GM18520 (cell line): ENCODE data around the gene CYP2C18.
"Not testable (repeated sequence)": the region's sequence is repeated elsewhere in the genome, so short reads cannot be mapped to it uniquely, and the experiment has no call there.

Experiments
- ATAC-seq: cut with Tn5 transposase; IDR thresholded peaks from one replicate; pipeline ENCODE4 v1.9.1; 2021; ENCODE audit not compliant: unreplicated experiment

CYP2C18 gene

DNA sequence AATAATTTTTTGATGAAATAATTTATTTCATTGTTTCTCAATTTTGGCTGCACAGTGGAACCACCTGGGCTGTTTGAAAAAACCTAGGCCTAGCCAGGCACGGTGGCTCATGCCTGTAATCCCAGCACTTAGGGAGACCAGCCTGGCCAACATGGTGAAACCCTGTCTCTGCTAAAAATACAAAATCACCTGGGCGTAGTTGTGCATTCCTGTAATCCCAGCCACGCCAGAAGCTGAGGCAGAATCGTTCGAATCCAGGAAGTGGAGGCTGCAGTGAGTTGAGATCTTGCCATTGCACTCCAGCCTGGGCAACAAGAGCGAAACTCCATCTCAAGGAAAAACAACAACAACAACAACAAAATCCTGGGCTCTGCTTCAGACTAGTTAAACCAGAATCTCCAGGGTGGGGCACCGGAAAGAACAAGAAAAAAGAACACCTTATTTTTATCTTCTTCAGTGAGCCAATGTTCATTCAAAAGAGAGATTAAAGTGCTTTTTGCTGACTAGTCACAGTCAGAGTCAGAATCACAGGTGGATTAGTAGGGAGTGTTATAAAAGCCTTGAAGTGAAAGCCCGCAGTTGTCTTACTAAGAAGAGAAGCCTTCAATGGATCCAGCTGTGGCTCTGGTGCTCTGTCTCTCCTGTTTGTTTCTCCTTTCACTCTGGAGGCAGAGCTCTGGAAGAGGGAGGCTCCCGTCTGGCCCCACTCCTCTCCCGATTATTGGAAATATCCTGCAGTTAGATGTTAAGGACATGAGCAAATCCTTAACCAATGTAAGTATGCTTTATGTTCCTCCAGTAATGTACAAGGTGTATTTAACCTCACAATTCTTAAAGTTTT, at the start of gene CYP2C18:
CYP2C18 (plus strand) TSS at position 516 of the 841 bp plus-strand sequence; CDS start at position 607, 91 bp downstream.
- ATAC-seq, result no peak

DNA sequence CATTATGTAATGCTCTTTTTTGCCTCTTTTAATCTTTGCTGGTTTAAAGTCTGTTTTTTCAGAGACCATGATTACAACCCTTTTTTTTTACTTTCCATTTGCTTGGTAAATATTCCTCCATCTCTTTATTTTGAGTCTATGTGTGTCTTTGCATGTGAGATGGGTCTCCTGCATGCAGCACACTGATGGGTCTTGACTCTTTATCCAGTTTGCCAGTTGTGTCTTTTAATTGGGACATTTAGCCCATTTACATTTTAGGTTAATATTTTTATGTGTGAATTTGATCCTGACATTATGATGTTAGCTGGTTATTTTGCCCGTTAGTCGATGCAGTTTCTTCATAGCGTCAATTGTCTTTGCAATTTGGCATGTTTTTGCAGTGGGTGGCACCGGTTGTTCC, 45.4 kb upstream of the CYP2C18 start:
- ATAC-seq, result not testable (repeated sequence)

DNA sequence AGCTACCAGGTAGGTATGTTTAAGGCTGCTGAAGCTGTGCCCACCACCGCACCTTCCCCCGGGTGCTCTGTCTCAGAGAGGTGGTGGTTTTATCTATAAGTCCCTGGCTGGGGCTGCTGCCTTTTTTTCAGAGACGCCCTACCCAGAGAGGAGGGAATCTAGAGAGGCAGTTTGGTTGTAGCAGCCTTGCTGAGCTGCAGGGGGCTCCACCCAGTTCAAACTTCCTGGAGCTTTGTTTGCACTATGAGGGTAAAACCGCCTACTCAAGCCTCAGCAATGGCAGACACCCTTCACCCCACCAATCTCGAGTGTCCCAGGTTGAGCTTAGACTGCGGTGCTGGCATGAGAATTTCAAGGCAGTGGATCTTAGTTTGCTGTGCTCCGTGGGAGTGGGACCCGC, 43.6 kb upstream of the CYP2C18 start:
- no peak for ATAC-seq

DNA sequence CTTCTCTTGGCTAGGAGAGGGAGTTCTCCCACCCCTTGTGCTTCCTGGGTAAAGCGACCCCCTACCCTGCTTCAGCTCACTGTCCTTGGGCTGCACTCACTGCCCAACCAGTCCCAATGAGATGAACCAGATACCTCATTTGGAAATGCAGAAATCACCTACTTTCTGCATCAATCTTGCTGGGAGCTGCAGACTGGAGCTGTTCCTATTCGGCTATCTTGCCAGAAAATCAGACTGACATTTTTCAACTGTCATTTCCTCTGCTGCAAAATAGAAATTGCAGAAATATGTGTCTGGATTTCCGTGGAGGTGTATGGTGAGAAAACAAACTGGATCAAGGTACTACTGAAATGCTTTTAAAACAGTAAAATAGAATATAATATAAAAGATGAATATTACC, 43.0 kb upstream of the CYP2C18 start:
- no peak for ATAC-seq

DNA sequence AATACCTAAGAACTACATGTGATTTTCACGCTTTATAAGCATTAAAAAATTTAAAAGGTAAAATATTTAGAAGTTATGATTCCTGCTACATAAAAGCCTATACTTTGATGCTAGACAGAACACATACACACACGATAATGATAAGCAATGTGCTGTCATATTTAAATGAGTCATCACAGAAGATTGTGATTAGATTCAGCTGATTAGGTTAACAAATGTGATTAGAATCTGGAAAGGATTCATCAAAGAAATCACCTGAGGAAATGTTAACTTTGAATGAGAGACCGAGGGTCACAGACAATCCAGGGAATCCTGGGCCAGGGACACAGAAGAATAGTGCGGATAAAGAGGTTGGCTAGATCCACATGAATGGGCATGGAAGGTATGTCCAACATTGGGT, 42.0 kb upstream of the CYP2C18 start:
- no peak for ATAC-seq

DNA sequence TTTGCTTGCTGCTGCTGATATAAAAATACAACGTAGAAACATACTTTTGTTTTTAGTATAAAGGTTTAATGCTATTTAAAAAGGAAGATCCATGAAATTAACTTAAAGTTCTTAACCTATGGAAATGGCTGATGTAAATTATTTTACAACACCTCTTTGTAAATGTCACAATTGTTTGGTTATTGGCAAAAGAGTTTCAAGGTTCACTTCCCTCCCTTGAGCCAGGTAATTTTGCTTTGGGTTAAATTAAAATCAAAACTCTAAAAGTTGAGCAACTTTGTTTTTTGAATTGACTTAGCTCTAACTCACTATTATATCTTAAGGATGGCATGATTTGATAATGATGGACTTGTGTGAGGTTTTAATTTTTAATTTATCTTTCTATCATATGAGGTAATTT, 39.2 kb upstream of the CYP2C18 start:
- ATAC-seq, result no peak

DNA sequence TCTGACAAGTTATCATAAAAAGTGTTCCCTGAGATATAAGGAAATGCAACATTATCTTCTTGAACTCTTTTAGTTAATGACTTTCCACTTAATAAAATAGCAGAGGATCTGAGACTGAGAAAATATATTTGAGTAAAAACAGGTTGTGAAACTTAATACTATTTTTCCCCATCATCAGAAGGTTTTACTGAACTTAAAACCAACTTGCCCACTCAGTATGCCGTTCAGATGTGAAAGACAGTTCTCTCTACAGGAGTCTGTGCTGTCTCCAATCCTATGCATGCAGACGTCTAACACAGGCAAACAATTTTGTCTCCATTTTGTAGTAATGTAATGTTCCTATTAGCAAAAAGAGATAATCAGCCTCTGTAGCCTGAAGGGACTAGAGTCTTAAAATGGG, 38.2 kb upstream of the CYP2C18 start:
- no peak for ATAC-seq

DNA sequence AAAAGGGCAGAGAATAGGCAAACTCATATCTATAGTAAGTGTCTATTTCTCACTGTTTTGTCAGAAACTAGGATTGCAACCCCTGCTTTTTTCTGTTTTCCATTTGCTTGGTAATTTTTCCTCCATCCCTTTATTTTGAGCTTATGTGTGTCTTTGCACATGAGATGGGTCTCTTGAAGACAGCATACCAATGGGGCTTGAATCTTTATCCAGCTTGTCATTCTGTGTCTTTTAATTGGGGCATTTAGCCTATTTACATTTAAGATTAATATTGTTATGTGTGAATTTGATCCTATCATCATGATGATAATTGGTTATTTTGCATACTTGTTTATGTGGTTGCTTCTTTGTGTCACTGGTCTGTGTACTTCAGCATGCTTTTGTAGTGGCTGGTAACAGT, 28.3 kb upstream of the CYP2C18 start:
- not testable (repeated sequence) for ATAC-seq

DNA sequence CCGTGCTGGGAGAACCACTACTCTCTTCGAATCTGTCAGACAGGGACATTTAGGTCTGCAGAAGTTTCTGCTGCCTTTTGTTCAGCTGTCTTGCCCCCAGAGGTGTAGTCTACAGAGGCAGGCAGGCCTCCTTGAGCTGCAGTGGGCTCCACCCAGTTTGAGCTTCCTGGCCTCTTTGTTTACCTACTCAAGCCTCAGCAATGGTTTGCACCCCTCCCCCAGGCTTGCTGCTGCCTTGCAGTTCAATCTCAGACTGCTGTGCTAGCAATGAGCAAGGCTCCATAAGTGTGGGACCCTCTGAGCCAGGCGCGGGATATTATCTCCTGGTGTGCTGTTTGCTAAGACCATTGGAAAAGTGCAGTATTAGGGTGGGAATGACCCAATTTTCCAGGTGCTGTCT, 20.5 kb upstream of the CYP2C18 start:
- not testable (repeated sequence) for ATAC-seq

DNA sequence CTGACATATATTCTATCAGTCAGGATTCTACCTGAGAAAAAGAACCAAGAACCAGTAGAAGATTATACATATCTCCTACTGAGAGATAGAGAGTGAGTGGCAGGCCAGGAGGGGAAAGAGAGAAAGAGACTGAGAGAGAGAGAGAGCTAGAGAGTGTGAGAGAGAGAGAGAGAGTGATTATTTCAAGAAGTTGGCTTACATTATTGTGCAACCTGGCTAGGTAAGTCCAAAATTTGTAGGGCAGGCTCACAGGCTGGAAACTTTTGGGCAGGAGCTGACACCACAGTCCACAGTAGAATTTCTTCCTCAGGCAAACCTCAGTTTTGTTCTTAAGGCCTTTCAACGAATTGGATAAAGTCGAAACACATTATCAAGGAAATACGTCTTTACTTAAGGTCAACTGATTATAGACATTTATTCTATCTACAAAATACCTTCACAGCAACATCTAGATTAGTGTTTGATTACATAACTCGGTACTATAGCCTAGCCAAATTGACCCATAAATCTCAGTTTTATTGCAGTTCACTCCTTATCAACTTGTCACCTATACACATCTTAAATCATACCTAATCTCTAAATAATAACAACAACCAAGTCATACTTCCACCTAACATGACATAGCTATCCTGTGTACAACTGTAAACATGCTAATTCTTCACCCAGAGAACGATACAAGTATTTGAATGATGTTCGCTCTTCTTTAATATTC, 17.0 kb upstream of the CYP2C18 start:
- no peak for ATAC-seq

DNA sequence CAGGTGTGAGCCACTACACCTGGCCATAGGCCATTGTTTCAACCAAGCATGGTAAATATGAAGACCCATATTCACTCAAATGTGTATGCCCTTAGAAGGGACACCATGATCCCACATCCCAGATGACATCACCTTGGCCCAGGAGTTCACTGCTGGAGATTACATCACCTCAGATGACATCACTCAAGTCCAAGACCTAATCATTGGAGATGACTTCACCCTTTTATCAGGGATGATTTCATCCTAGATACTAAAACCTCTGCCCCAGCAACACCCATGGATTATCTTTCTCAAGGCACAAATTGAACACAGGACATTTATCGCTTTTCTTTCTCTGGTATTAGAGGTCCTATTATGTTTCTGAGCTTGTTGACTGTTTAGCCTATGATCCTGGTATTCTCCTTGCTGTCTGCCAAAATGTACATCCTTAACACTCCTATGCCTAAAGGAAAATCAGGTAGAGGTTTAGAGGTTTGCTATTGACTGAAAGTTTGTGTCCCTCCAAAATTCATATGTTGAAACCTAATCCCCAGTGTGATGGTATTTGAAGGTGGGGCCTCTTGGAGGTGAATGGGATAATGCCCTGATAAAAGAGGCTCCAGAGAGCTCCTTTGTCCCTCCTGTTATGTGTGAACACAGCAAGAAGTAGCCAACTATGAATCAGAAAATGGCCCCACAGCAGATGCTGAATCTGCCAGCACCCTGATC, 9.8 kb upstream of the CYP2C18 start:
- ATAC-seq, result no peak

DNA sequence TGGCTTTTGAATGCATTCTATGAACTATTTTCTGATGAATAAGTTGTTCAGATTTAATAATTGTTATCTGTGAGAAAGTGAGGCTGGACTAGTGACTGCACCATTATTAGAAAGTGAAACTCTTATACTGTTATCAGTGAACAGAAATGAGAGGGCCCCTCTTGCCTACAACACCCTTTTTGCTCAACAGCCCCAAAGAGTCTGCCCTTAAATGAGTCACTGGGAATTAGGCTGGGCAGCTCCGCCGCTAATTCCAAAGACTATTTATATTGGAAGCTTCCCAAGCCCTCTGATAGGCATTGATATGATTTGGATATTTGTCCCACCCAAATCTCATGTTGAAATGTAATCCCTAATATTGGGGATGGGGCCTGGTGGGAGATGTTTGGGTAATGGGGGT, 7.0 kb upstream of the CYP2C18 start:
- ATAC-seq, result no peak

DNA sequence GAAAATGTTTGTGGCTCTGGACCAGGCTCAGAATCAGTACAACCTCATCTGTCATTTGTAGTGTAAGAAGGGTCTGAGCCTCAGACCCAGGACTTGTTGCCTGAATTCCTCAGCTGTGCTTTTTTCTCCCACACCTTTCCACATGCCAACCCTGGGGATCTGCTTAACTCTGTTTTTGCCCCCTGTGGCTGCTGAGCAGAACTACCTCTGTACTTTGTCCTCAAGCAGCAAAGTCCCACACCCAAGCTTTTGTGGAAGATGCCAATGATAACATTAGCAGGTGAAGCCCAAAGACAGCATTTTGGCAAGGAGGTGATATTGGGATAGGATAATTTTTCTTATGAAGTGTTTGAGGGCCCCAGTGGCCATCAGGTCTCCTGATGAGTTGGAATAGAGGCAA, 5.8 kb upstream of the CYP2C18 start:
- ATAC-seq, result no peak

DNA sequence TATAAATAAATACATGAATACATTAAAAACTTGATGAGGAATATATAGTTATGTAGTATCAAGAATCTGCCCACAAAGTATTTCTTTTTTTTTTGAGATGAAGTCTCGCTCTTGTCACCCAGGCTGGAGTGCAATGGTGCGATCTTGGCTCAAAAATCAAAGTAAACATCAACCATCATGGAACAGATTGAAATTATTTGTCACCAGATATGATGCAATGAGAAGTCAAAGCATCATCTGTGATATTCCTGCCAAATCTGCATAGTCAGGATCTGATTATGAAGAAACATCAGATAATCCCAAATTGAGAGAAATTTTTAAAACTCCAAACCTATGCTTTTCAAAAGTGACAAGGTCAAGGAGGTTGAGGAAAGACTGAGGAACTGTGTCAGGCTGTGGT, 5.1 kb upstream of the CYP2C18 start:
- no peak for ATAC-seq

DNA sequence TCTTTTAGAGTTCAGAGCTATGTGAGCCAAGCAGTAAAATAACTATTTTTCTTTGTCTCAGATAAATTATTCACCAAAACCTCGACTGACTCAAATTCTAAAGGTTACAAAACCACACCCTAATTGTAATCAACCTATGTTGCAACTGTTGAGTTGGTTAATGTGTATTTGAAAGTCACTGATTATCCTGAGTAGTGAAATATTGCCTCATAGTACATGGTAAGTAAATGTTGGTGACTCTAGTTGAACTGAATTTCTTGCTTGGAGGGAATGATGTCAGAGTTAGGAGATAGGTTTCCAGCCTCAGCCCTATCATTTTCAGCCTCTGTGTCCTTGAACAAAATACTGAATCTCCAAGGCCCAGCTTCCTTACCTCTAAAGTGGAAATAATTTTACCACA, 3.0 kb upstream of the CYP2C18 start:
- ATAC-seq, result no peak

DNA sequence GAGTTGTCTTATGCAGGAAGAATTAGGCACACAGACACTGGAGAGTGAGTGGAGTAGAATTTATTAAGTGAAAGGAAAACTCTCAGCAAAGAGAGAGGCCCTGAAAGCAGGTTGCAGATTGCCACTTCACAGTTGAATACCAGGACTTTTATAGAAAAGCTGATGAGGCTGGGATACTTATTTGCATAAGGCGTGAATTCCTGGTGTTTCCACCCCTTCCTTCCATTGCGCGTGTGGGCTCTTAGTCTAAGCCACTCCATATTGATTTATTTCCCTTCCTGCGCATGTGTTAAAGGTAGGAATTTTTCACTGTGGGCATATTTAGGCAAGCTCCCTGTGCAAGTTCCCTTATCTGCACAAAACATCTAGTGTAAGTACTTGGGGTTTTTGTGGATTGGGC, 893 bp upstream of the CYP2C18 start:
- not testable (repeated sequence) for ATAC-seq

DNA sequence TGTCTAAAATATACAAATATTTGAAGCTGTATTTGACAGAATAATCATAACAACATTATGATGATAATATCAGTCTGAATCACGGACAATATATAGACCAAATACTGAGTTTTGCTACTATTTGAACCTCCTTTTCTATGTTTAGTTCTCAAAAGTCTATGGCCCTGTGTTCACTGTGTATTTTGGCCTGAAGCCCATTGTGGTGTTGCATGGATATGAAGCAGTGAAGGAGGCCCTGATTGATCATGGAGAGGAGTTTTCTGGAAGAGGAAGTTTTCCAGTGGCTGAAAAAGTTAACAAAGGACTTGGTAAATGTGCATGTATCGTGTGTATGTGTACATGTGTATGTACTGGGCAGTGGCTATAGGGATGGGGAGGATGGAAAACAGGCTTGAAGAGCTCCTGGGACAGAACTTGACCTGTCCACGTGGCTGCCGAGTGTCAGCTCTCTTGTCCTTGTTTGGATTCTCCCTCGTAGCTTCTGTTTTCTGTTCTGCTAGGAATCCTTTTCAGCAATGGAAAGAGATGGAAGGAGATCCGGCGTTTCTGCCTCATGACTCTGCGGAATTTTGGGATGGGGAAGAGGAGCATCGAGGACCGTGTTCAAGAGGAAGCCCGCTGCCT, 4.2 kb downstream of the CYP2C18 start:
- no peak for ATAC-seq

DNA sequence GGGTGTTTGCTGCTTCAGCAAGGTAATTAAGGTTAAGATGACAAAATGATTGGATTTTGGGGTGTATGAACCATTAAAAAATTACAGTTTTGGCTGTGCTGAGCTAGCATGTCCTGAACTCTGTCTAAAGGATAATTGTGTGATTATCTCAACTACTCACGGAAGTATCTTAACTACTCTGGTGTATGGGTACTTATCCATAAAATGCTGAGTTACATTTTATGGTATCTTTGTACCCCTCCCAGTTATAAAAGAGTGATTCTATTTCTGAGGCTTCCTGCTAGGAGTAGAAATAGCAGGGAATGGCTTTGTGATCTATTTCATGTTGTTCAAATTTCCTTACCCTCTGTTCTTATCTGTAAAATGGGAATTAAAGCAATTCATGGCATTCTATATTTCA, 22.6 kb downstream of the CYP2C18 start:
- ATAC-seq, result no peak

DNA sequence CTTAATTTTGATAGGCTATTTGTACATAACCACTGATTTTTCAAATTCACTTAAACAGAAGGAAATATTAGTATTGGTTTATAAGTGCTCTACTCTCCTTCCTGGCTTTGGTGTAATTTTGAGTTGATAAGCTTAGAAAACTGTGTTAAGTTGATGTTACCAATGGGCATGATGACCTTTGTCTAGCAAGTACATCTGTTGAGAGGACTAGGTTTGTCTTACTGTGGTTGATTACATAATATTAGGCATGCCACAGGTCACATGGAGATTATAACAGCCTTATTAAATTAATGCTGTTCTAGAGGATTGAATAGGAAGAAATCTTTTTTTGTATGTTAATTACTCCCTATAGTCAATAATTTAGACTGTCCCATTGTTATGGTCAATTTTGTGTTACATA, 27.0 kb downstream of the CYP2C18 start:
- ATAC-seq, result no peak

DNA sequence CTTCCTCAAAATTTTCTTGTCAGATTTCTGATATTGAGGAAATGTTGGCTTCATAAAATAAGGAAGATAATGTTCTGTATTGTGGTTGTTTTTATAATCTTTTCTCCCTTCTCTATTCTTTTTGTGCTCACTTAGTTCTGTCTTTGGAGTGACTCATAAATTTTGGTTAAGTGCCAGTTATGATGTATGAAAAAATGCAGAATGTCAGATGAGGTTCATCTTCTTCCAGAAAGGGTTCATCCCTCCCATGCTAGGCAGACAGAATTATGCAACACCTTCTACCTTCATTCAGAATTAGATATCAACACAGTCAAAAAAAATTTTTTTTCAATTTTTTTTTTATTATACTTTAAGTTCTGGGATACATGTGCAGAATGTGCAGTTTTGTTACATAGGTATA, 42.3 kb downstream of the CYP2C18 start:
- ATAC-seq, result no peak

DNA sequence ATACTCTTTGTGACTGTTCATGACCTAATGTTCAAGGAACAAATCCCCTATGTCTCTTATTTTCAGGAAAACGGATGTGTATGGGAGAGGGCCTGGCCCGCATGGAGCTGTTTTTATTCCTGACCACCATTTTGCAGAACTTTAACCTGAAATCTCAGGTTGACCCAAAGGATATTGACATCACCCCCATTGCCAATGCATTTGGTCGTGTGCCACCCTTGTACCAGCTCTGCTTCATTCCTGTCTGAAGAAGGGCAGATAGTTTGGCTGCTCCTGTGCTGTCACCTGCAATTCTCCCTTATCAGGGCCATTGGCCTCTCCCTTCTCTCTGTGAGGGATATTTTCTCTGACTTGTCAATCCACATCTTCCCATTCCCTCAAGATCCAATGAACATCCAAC, 51.7 kb downstream of the CYP2C18 start:
- no peak for ATAC-seq
